ENCODE results near the gene SORT1. TPM values are rescaled to one million over a fixed set of nuclear protein-coding genes. Genes with fewer than 3 reads are reported as not detected.
"Not testable (repeated sequence)": the region's sequence is repeated elsewhere in the genome, so short reads cannot be mapped to it uniquely, and the experiment has no call there.

The SORT1 gene
- total RNA-seq, 2 donors from 2014 or later, result 5.8 to 7.9 TPM

DNA sequence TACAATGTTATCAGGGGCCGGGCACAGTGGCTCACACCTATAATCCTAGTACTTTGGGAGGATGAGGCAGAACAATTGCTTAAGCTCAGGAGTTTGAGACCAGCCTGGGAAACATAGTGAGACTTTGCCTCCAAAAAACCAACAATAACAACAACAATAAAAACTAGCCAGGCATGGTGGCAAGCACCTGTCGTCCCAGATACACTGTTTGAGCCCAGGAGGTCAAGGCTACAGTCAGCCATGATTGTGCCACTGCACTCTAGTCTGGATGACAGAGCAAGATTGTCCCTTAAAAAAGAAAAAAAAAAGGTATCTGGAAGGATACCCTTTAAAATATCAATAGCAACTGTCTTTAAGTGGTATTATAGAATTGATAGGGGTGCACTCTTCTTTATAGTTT lies 16.1 kb downstream of the SORT1 start:
- H3K27ac Mint-ChIP-seq, result no peak overlapping the region
- H3K4me1 Mint-ChIP-seq (ENCODE audit: low read depth in 2 of 2), result no peaks in the 10 kb centered on the region
- no peaks in the 10 kb centered on the region for H3K9me3 Mint-ChIP-seq
- no peak overlapping the region for H3K4me3 Mint-ChIP-seq
- H3K27me3 Mint-ChIP-seq, result peaks cover 0 to 4% of the 10 kb centered on the region in 2 donors
- DNase-seq (ENCODE audit: low spot score) (no peak), ATAC-seq (no peak)
- H3K36me3 Mint-ChIP-seq, result no peaks in the 10 kb centered on the region

DNA sequence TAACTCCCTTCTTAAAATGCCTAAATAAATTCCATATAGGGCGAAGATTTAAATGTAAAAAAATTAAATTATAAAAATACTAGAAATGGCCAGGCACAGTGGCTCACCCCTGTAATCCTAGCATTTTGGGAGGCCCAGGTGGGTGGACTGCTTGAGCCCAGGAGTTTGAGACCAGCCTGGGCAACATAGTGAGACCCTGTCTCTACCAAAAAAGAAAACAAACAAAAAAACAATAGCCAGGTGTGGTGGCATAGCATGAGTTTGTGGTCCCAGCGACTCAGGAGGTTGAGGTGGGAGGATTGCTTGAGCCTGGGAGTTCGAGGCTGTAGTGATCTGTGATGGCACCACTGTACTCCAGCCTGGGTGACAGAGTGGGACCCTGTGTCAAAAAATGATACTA lies 17.8 kb downstream of the SORT1 start:
- peaks cover 0 to 4% of the 10 kb centered on the region in 2 donors for H3K27me3 Mint-ChIP-seq
- no peaks in the 10 kb centered on the region for H3K9me3 Mint-ChIP-seq
- no peak for ATAC-seq
- no peaks in the 10 kb centered on the region for H3K4me1 Mint-ChIP-seq (ENCODE audit: low read depth in 2 of 2)
- no peak overlapping the region for H3K4me3 Mint-ChIP-seq
- H3K27ac Mint-ChIP-seq, result no peak overlapping the region
- no peaks in the 10 kb centered on the region for H3K36me3 Mint-ChIP-seq
- DNase-seq (ENCODE audit: low spot score), result no peak

DNA sequence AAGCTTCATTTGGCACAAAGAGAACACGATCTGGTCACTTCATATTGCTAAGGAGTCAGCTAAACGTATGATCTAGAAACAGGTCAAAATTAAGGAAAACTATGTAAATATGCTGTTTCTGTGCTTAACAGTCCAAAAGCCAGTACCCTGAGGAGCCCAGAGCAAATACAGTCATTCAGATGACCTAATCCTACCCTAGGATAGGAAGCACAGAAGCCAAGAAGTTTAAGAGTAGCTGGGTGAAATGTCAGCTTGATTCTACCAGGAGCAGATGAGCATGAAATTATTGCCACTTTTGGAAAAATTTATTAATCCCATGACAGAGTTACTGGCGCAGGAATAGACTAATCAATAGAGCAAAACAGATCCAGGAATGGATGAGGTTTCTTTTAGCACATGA lies 18.3 kb downstream of the SORT1 start:
- Mint-ChIP-seq H3K4me3 (no peak overlapping the region), H3K36me3 (no peaks in the 10 kb centered on the region), H3K27me3 (peaks cover 0 to 6% of the 10 kb centered on the region in 2 donors), H3K4me1 (ENCODE audit: low read depth in 2 of 2) (no peaks in the 10 kb centered on the region), H3K9me3 (no peaks in the 10 kb centered on the region), H3K27ac (no peak overlapping the region)
- ATAC-seq (no peak), DNase-seq (ENCODE audit: low spot score) (no peak)

DNA sequence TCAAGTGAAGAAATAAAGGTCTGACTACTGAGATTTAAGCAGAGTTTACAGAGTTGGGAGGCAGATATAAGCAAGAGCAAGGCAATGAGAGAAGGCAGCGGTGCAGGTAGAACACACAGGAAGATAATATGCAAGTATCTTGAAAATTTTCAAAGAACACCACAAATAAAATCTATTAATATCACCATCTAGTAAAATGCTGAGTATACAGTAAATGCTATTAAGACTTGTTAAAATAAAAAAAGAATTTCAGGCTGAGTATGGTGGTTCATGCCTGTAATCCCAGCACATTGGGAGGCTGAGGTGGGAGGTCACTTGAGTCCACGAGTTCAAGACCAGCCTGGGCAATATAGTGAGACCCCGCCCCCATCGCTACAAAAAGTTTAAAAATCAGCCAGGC lies 20.0 kb downstream of the SORT1 start:
- ATAC-seq (no peak), DNase-seq (ENCODE audit: low spot score) (no peak)
- no peaks in the 10 kb centered on the region for H3K9me3 Mint-ChIP-seq
- no peaks in the 10 kb centered on the region for H3K4me1 Mint-ChIP-seq (ENCODE audit: low read depth in 2 of 2)
- H3K36me3 Mint-ChIP-seq, result no peaks in the 10 kb centered on the region
- no peak overlapping the region for H3K4me3 Mint-ChIP-seq
- no peak overlapping the region for H3K27ac Mint-ChIP-seq
- H3K27me3 Mint-ChIP-seq, result peaks cover 0 to 9% of the 10 kb centered on the region in 2 donors

DNA sequence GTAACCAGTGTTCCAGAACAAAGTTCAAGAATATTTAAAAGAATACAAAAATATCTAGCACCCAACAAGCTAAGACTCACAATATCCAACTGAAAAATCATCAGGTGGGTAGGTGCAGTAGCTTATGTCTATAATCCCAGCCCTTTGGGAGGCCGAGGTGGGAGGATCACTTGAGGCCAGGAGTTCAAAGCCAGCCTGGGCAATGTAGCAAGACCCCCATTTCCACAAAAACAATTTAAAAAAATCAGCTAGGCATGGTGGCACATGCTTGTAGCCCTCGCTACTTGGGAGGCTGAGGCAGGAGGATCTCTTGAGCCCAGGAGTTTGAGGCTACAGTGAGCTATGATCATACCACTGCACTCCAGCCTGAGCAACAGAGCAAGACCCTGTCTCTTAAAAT lies 24.0 kb downstream of the SORT1 start:
- not testable (repeated sequence) for ATAC-seq; H3K27ac Mint-ChIP-seq; H3K4me3 Mint-ChIP-seq; DNase-seq (ENCODE audit: low spot score); H3K4me1 Mint-ChIP-seq (ENCODE audit: low read depth in 2 of 2); H3K9me3 Mint-ChIP-seq; H3K36me3 Mint-ChIP-seq
- peaks cover 11 to 25% of the 10 kb centered on the region in 2 donors for H3K27me3 Mint-ChIP-seq

DNA sequence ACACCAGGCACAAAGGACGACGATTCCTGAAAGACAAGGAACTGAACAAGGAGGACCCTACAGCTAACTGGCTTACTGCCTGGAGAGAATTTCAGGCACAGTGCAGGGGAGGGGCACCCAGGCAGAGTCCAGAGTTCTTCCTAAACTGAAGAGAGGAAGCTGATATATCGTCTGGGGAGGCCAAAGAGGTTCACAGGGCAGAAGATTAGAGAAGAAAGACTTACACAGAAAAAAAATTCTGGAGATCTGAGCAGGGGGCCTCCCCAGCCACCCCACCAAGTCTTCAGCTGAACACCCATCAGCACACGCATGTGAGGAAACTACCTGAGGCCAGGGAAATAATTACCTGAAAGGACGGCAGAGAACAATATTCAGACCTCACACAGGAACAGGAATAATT lies 24.6 kb downstream of the SORT1 start:
- DNase-seq (ENCODE audit: low spot score) (no peak), ATAC-seq (no peak)
- Mint-ChIP-seq H3K27me3 (peaks cover 11 to 25% of the 10 kb centered on the region in 2 donors), H3K4me1 (ENCODE audit: low read depth in 2 of 2) (peaks cover 8 to 9% of the 10 kb centered on the region in 2 donors), H3K36me3 (no peaks in the 10 kb centered on the region), H3K4me3 (no peak overlapping the region), H3K27ac (no peak overlapping the region), H3K9me3 (no peaks in the 10 kb centered on the region)

DNA sequence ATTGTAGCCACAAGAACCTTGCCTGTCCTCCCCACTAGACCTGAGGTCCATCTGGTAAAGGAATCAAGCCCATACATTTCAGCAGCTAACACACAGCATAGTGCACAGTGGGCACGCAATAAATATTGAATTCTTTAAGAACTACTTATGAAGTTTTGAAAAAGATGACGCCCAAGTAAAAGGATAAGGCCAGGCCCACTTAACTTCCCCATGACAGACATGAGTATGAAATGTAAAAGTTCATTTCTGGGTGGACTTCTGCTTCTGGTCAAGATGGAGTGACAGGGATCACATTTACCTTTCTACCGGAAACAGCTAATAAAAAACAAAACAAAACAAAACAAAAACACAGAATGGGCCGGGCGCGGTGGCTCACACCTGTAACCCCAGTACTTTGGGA lies 25.4 kb downstream of the SORT1 start:
- peaks cover 8 to 9% of the 10 kb centered on the region in 2 donors for H3K4me1 Mint-ChIP-seq (ENCODE audit: low read depth in 2 of 2)
- H3K36me3 Mint-ChIP-seq, result no peaks in the 10 kb centered on the region
- peaks cover 11 to 25% of the 10 kb centered on the region in 2 donors for H3K27me3 Mint-ChIP-seq
- no peak for DNase-seq (ENCODE audit: low spot score)
- no peak overlapping the region for H3K4me3 Mint-ChIP-seq
- H3K9me3 Mint-ChIP-seq, result no peaks in the 10 kb centered on the region
- H3K27ac Mint-ChIP-seq, result no peak overlapping the region
- no peak for ATAC-seq

DNA sequence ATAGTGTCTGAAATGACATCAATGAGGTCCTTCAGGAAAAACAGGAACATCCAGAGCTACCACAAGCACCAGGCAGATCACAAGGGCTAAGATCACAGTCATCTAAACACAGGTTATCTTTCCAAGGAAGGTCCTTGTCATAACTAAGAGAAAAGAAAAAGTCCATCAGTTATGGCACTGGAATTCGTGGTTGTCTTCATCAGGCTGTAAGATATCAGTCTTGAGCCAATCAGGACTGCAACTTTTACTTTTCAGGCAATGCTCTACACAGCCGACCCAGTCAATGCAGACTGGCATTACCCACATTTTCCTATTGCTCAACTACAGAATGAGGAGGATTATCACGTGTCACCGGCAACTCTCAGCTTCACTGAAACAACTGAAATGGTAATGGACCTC lies 26.4 kb downstream of the SORT1 start:
- Mint-ChIP-seq H3K4me1 (ENCODE audit: low read depth in 2 of 2) (peaks cover 8 to 9% of the 10 kb centered on the region in 2 donors), H3K36me3 (no peaks in the 10 kb centered on the region), H3K27ac (peak overlapping the region in 1 of 2 donors; percentile 38)

DNA sequence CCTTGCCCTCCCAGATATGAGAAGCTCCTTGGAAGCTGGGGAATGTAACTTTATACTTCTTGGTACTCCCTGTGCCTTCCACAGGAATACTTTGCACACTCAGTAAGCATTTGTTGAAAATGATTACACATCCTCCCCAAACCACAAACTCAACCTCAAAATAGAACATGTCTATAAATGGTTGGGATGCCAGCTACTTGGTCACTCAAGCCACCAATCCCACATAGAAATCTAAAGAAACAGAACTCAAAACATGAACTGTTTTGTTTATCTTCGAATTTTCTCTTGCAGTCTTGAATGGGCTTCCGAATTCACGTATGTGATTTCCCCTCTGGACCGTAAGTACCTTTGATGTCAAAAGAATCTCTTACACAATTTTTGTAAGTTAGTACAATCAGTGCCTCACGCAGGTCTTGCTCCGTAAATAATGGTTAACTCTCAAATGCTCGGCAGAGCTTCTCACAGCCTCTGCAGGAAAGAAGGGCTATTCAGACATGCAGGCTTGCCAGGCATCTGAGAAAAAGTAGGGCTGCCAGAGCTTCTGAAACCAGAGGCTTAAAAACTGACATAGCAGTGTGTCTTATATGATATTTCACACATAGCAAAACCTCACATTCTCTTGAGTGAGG lies 26.9 kb downstream of the SORT1 start:
- Mint-ChIP-seq H3K4me3 (peak overlapping the region; percentile 2), H3K27me3 (peaks cover 11 to 25% of the 10 kb centered on the region in 2 donors), H3K4me1 (ENCODE audit: low read depth in 2 of 2) (peaks cover 8 to 9% of the 10 kb centered on the region in 2 donors), H3K36me3 (no peaks in the 10 kb centered on the region), H3K9me3 (no peaks in the 10 kb centered on the region), H3K27ac (peak overlapping the region in 1 of 2 donors; percentile 38)
- ATAC-seq (no peak), DNase-seq (ENCODE audit: low spot score) (no peak)

More for the DNA sequence above, 26.4 kb downstream of the SORT1 start:
- DNase-seq (ENCODE audit: low spot score), result no peak
- no peaks in the 10 kb centered on the region for H3K9me3 Mint-ChIP-seq
- ATAC-seq, result no peak
- peak overlapping the region; percentile 2 for H3K4me3 Mint-ChIP-seq
- peaks cover 11 to 25% of the 10 kb centered on the region in 2 donors for H3K27me3 Mint-ChIP-seq

DNA sequence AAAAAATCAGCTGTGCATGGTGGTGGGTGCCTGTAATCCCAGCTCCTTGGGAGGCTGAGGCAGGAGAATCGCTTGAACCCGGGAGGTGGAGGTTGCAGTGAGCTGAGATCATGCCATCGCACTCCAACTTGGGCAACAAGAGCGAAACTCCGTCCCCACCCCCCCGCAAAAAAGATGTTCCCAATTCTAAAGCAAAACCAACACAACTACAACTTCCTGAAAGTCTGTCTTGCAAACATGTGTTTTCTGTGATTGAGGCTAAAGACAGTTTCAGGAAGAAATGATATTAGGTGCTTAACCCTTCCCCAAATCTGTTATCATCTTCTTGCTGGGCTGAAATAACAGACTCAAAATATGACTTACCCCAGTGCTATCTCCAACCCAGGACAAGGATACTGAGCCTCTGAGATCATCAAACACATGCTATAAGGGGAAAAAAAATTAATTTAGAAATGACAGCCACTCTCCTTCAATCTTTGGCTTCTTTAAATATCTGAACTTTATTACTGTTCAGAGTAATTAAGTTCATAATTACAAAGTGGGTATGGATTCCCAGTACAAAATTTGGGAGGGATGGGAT lies 28.5 kb downstream of the SORT1 start:
- Mint-ChIP-seq H3K27me3 (peaks cover 11 to 19% of the 10 kb centered on the region in 2 donors), H3K4me1 (ENCODE audit: low read depth in 2 of 2) (peaks cover 8 to 9% of the 10 kb centered on the region in 2 donors), H3K4me3 (no peak overlapping the region), H3K27ac (no peak overlapping the region), H3K36me3 (no peaks in the 10 kb centered on the region), H3K9me3 (no peaks in the 10 kb centered on the region)
- DNase-seq (ENCODE audit: low spot score), result no peak
- ATAC-seq, result no peak

DNA sequence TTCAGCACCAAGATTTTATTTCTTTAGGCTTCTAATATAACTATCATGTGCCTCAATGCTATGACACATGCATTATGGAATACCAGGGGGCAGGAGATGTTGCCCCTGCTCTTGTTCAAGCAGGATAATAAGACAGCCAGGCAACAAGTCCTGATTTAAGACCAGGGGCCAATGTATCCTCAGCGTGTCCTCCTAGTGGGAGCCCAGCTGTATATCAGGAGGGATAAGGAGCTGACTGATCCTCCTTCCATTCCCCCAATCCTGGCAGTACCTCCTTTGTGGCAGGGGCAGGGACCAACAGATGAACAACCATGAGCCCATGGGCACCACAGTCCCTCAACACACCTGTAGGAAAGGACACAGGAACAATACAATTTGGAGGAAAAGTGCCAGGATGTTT lies 29.3 kb downstream of the SORT1 start:
- Mint-ChIP-seq H3K36me3 (no peaks in the 10 kb centered on the region), H3K27me3 (peaks cover 15 to 19% of the 10 kb centered on the region in 2 donors), H3K9me3 (no peaks in the 10 kb centered on the region), H3K4me3 (no peak overlapping the region), H3K27ac (no peak overlapping the region), H3K4me1 (ENCODE audit: low read depth in 2 of 2) (peaks cover 8 to 9% of the 10 kb centered on the region in 2 donors)
- ATAC-seq (no peak), DNase-seq (ENCODE audit: low spot score) (no peak)

DNA sequence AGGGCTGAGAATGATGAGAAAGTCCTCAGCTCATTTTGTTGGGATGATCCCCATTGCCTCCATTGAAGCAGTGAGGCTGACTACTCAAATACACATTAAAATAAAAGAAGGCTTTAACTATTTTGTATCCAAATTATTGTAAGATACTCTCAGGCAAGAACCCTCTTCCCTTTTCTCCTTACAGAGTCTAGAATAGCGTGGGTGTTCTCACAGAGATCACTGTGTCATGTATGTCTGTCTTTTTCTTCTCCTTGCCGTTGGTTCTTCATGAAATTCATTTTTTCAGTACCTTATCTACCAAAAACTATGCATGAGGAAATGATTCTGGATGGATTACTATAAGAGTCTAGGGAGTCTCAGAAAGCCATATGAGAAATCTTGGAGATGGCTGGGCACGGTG lies 30.1 kb downstream of the SORT1 start:
- Mint-ChIP-seq H3K4me1 (ENCODE audit: low read depth in 2 of 2) (peaks cover 8 to 9% of the 10 kb centered on the region in 2 donors), H3K4me3 (no peak overlapping the region), H3K36me3 (no peaks in the 10 kb centered on the region), H3K9me3 (no peaks in the 10 kb centered on the region), H3K27ac (no peak overlapping the region), H3K27me3 (peaks cover 16% of the 10 kb centered on the region in 2 donors)
- ATAC-seq (no peak), DNase-seq (ENCODE audit: low spot score) (no peak)

DNA sequence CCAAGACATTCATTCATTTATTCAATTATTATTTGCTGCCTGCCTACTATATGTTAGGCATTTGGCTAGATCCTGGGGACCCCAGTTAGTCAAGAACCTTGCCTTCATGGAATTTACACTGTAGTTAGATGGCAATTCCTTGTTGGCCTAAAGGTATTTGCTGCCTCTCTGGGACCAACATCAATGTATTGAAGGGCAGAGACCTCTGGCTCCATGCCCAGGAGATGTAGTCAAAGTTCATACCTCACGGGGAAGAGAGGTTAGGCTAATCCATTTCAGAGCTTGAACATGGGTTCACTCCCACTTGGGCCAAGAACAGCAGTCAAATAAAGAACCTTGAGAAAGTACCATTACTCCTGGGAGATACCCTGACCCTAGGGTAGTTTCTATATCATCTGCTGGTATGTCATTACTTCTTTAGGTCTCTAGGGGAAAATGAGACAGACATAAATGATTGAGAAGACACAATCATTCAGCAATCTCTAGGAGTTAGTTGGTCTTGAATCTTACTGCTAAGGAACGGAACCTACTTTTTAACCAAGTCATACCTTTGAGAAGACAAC lies 32.0 kb downstream of the SORT1 start:
- peaks cover 2 to 4% of the 10 kb centered on the region in 2 donors for H3K4me1 Mint-ChIP-seq (ENCODE audit: low read depth in 2 of 2)
- H3K9me3 Mint-ChIP-seq, result no peaks in the 10 kb centered on the region
- no peak for ATAC-seq
- no peak for DNase-seq (ENCODE audit: low spot score)
- no peaks in the 10 kb centered on the region for H3K36me3 Mint-ChIP-seq
- H3K4me3 Mint-ChIP-seq, result no peak overlapping the region
- peaks cover 8 to 16% of the 10 kb centered on the region in 2 donors for H3K27me3 Mint-ChIP-seq
- H3K27ac Mint-ChIP-seq, result no peak overlapping the region

DNA sequence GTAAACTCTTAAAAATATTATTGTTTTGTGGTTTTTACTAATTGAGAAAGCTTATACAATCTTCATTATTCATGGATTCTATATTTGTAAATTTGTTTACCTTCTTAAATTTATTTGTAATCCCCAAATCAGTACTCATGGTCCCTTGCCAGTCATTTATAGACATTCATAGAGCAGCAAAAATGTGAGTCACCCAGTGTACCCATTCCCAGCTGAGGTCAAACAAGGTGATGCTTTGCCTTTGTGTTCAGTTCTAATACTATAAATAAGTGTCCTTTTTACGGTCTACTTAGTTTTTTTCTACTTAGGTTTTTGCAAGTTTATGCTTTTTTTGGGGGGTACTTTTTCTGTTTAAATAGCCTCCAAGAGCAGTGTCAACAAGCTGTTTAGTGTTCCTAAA lies 36.1 kb downstream of the SORT1 start:
- no peak overlapping the region for H3K27ac Mint-ChIP-seq
- ATAC-seq (no peak), DNase-seq (ENCODE audit: low spot score) (no peak)
- H3K4me3 Mint-ChIP-seq, result no peak overlapping the region
- no peaks in the 10 kb centered on the region for H3K9me3 Mint-ChIP-seq
- no peaks in the 10 kb centered on the region for H3K36me3 Mint-ChIP-seq
- peaks cover 2 to 12% of the 10 kb centered on the region in 2 donors for H3K27me3 Mint-ChIP-seq
- no peaks in the 10 kb centered on the region for H3K4me1 Mint-ChIP-seq (ENCODE audit: low read depth in 2 of 2)

All from natural killer cell treated with Interleukin-12 subunit alpha and Interleukin-12 subunit beta and Interleukin-15 and Interleukin-18, amount 100 ng/mL, for 72 hours (primary cell).